Measurements from ENCODE around the gene ANKRD63.

DNA sequence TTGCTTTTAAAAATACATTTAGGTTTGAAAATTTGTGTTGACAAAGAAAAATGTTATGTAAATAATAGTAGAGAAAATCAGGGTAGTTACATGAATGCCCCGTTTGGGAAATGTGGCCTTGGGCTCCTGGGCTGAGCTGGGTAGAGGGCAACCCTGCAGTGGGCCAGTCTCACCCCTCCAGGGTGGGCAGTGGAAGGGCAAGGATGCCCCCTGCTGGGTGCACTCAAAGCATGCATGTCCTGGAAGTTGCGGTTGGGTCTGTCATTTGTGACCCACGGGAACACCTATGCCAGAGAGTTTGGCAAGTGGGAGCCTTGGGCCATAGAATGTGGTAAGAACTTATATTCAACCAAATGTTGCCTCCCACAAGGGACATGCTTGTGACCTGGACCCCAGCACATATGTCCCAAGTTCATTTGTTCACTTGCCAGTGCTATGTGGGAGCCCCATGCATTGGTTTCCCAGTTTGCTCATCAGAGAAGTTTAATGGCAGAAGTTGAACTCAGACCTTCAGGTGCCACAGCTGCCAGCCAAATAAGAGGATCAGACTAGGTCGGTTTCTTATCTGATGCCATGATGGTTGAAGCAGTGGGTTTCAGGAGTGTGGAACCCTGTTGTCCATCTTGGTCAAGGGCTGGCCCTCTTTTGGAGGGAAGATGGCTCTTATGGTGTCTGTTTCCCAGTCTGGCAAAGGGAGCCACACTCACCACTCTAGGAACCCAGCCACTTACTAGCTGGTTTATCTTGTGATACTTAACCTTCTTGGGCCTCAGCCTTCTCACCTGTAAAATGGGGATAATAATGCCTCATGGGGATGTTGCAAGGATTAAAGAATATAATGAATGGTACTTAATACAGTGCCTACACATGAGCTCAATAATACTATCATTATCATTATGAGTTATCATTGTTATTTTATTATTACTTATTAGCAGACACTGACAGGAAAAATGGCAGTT, 27.4 kb upstream of the ANKRD63 start:
- TF ChIP-seq, protein P1, sequence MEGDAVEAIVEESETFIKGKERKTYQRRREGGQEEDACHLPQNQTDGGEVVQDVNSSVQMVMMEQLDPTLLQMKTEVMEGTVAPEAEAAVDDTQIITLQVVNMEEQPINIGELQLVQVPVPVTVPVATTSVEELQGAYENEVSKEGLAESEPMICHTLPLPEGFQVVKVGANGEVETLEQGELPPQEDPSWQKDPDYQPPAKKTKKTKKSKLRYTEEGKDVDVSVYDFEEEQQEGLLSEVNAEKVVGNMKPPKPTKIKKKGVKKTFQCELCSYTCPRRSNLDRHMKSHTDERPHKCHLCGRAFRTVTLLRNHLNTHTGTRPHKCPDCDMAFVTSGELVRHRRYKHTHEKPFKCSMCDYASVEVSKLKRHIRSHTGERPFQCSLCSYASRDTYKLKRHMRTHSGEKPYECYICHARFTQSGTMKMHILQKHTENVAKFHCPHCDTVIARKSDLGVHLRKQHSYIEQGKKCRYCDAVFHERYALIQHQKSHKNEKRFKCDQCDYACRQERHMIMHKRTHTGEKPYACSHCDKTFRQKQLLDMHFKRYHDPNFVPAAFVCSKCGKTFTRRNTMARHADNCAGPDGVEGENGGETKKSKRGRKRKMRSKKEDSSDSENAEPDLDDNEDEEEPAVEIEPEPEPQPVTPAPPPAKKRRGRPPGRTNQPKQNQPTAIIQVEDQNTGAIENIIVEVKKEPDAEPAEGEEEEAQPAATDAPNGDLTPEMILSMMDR (IDR thresholded peaks at IDR 0.05) = peak in 1 of 3 donors; percentile 13
- no peak for TF ChIP-seq POLR2A (IDR thresholded peaks at IDR 0.05)

All from ovary (tissue), 3 donors.